NCI-H226 (cell line): ENCODE measurements around the gene SPZ1.
"Not testable (repeated sequence)": the region's sequence is repeated elsewhere in the genome, so short reads cannot be mapped to it uniquely, and the experiment has no call there.

Experiments used
- DNase-seq: peaks from one replicate; pipeline ENCODE4 v3.0.0-alpha.2; 2015

The SPZ1 gene

DNA sequence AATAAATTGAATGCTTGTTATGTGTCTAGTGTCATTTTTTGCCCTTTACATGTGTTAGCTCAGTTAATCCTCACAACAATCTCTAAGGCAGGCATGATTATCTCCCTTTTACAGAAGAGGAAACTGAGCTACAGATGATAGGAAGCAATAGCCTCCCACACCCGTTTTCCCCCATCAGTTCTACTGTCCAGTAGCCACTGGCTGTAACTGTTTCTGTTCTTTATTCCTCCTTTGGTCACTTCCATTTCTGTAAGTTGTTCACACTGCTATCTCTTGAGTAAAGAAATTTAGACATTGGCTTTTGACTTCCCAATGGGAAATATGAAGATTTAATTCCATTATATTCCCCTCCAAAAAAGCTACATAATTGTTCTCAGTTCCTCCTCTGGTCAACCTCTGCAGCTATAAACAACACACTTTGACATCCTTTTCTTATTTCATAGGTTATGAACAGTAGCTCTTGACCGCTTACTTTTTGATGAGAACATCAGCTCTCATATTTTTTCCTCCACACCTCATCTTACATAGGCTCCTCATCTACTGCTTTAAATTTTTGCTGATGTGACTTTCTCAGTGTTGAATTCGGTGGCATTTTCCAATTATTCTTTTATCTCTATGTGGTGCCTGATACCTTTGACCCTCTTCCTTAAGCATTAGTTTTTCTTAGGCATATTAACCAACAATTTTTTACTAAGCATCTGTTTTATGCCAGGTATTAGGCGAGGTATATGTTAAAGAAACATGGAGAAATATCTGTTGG, 21.4 kb downstream of the SPZ1 start:
- DNase-seq = no peak

DNA sequence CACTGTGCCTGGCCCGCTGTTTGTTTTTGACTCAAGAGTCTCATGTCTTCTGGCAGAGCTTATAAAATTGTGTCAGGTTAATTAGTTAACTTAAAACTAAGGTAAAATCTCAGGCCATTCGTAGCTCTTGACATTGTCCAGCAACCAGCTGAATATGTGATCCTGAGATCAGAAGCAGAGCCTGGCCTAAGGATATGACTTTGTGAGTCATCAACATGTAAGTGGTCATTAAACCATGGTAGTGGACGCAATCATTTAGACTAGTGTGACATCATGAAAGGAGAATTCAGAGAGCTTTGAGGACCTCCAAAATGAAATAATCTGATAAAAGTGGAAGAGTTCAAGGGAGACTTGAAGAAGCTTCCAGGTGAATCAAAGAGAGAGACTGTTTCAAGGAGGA, 23.3 kb downstream of the SPZ1 start:
- no peak for DNase-seq

DNA sequence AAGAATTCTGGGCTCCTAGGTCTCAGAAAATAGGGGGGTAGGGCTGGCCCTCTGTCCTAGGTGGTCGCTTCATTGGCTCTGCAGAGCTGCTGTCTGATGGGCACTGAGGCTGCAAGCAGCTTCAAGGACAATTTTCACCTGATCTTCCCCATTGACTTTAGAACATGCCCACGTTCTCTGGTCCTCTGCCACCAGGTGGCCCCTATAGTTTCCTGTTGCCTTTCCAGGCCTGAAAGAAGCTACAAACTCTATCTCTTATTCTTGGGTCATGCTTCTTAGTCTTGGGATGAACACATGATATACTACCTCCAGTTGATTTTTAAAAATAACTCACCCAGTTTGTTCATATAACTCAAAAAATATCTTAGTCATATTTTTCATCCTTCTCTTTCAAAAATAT, 26.3 kb downstream of the SPZ1 start:
- no peak for DNase-seq

DNA sequence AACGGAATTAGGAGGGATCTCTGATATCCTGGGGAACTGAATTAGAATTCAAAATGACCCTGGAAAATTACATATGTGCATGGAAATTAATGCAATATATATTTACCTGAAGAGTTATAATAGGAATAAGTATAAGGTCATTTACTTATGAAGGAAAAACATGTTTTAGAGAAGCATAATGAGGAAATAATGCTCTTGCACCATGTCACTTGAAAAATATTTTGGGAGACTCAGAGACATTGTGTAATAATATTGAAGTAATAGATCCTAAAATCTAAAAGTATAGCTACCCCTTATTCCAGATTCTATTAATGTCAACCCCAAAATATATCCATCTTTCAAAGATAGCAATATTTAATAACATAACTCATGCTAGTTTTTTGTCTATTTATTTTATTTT, 28.4 kb downstream of the SPZ1 start:
- no peak for DNase-seq

DNA sequence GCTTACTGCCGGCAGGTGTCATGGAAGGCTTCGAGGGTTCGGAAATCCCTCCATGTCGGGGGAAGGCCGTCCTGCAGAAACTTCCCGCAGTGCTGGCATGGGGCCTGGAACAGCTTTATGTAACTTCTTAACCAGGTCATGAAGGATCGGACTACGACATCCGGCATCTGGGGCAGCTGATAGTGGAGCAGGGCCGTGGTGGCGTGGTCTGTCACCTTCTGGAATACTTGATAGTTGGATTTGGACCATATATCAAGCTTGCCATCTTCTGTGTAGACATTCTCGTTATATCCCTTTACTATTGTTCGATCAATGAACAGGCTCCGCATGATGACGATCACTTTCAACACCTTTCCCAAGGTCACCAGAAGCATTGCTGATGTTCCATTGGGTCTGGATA, 31.2 kb downstream of the SPZ1 start:
- DNase-seq = not testable (repeated sequence)

DNA sequence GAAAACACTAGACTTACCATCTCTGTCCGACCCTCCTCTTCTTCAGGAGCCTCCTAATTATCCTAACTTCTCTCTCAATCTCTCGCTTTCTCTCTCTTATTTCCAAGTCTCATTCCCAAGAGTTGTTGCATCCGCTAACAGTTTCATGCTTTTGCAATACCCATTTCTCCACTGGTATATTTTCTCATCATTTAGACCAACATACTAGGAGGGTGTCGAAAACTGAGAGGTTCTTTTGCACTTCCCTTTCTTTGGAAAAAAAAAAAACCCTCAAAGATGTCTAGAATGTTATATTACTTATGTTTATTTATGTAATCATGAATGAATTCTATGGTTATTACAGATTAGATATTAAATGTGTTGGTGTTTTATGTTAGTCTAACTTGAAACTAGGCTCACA, 35.9 kb downstream of the SPZ1 start:
- DNase-seq = no peak

DNA sequence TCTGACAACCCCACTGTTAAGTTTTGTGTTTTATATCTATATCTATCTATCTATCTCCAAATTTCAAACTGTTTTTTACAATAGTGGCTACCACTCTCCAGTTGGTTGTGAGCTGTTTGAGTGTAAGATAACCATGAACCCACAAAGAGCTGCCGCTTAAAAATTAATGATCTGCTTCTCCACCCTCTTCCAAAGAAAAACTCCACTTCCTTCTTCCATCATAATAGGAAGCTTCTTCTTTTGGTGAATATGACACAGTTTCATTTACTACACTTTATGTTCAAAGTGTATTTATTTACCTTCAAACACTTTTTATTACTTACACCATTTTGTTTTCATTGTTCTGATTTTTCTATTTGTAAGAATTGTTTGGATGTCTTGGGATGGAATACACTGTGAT, 37.9 kb downstream of the SPZ1 start:
- no peak for DNase-seq

DNA sequence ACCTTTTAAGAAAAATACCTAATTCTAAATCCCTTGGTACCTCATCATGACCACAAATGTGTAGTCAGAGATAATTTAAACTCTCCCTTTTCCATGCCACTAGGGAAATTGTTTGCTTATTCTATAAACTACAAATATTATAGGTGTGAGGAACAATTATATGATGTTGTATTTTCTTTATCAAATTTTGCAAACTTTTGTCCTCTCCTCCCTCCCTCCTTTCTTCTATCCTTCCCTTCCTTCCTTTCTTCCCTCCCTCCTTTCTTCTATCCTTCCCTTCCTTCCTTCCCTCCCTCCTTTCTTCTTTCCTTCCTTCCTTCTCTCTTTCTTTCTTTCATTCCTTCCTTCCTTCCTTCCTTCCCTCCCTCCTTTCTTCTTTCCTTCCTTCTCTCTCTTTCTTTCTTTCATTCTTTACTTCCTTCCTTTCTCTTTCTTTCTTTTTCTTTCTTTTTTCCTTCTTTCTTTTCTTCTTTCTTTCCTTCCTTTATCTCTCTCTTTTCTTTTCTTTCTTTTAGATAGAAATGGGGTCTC, 41.2 kb downstream of the SPZ1 start:
- no peak for DNase-seq

DNA sequence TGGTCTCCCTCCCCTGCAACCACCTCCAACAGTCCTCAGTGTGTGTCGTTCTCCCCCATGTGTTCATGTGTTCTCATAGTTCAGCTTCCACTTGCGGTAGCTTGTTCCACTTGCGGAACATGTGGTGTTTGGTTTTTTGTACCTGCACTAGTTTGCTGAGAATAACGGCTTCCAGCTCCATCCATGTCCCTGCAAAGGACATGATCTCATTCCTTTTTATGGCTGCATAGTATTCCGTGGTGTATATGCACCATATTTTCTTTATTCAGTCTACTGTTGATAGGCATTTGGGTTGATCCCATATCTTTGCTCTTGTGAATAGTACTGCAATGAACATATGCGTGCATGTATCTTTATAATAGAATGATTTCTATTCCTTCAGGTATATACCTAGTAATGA, 45.1 kb downstream of the SPZ1 start:
- DNase-seq = no peak

DNA sequence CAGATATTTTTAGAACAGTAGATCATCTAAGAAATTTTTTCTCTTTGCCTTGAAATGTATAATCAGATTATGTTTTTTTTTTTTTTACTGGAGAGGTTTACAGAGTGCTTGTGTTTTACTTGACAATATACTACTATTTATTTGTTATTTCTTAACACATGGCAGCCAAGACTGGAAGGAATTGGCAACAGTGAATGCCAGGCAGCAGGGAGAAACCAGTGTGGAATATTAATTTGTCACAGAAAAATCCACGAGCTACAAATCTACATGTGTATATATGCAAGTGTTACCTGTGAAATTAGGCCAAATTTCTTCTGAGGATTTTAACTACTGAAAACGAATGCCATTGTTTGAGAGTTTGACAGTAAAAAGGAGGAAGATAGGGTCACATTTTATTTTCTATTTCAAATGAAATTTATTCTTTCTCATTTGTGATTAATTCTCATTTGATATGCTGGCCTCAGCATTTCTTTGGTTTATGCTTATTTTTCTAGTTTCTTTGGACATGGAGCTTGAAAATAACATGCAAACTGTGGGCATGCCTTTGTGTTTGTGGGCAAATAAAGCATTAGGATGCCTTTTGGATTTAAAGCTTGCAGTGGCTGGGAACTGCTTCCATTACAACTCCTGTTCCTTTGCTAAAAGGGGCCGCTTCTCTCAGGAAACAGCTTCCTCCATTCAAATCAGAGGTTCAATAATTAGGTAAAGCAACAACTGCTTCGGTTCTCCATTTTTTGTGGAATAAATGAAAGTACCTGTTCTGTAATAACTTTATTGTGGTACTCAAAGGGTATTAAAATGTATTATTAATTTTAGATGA, 49.1 kb downstream of the SPZ1 start:
- no peak for DNase-seq

DNA sequence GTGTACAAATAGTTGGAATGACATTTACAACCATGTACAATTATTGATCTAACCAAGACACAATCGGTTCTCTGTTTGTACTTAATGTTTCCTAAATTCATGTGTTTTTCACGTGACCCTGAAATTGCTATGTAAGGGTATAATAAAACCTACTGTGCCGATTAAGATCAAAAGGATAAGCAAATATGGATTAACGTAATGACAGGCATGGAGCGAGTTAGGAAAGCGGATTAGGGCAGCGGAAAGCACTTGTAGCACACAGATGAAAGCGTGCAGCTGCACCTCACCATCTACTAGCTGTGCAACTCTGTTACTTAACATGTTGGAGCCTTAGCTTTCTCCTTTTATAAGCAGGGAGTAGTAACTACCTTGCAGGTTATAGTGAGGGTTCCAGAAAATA, 49.7 kb downstream of the SPZ1 start:
- no peak for DNase-seq

DNA sequence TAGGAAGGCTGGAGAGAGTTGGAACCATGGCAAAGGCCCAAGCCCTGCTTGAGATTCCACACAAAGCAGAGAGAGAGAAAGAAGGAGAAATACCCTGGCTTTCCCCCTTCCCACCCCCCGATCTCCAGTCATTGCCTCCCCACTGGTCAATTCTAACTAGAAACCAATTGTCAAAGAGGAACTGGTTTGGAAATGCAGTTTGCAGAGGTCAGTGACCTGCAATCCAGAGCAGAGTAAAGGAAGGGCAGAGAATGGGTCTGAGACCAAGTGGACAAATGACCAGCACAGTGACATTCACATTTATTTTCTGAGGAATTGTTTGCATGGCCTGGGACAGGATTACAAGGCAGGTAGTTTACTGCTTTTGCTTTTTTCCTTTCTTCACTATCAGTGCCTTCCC, 50.6 kb downstream of the SPZ1 start:
- no peak for DNase-seq
